ENCODE results near the gene EDARADD.
A peak's percentile ranks its signal among the peaks of the same experiment; 100 is the strongest.

The EDARADD gene

DNA sequence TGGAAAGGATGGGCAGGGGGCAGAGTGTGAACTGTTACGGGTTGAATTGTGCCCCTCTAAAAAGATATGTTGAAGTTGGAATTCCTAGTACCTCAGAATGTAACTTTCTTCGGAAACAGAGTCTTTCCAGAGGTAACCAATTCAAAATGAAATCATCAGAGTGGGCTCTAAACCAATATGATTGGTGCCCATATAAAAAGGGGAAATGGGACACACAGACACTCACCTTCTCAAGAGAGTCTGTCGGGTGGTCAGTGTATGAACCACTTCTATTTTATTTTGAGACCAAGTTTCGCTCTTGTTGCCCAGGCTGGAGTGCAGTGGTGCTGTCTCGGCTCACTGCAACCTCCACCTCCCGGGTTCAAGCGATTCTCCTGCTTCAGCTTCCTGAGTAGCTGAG is 7.6 kb downstream of the EDARADD start:
- Mint-ChIP-seq H3K4me3 (no peak overlapping the region), H3K9me3 (no peaks in the 10 kb centered on the region), H3K4me1 (ENCODE audit: low read depth) (peaks cover 14% of the 10 kb centered on the region), H3K36me3 (ENCODE audit: low read depth) (no peaks in the 10 kb centered on the region), H3K27me3 (peaks cover 19% of the 10 kb centered on the region), H3K27ac (no peak overlapping the region)

GRCh38 chr1:236403905-236404696 is 10.0 kb downstream of the EDARADD start:
- Mint-ChIP-seq H3K36me3 (ENCODE audit: low read depth) (no peaks in the 10 kb centered on the region), H3K9me3 (no peaks in the 10 kb centered on the region), H3K27ac (no peak overlapping the region), H3K27me3 (peaks cover 5% of the 10 kb centered on the region), H3K4me3 (no peak overlapping the region), H3K4me1 (ENCODE audit: low read depth) (no peaks in the 10 kb centered on the region)

DNA sequence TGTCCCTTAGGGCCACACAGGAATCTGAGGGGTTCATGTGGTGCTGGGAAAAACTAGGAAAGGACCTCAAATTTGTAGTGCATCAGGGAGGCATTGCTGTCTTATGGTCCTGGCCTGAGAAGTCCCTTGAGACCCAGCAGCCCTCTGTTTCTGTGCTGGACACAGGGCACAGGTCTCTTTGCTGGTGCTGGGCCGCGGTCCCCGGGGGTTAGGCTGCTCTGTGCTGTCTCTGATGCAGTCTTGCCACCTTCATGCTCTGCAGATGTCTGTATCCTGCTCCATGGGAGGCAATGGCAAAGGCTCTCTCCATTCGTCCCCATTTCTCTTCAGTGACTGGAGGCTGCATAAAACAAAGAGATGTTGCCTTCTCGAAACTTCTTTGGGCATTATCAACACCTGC is 13.0 kb downstream of the EDARADD start:
- Mint-ChIP-seq H3K4me3 (no peak overlapping the region), H3K36me3 (ENCODE audit: low read depth) (no peaks in the 10 kb centered on the region), H3K4me1 (ENCODE audit: low read depth) (no peaks in the 10 kb centered on the region), H3K27me3 (no peaks in the 10 kb centered on the region), H3K27ac (no peak overlapping the region), H3K9me3 (no peaks in the 10 kb centered on the region)

GRCh38 chr1:236413688-236414087 is 19.6 kb downstream of the EDARADD start:
- H3K27me3 Mint-ChIP-seq = no peaks in the 10 kb centered on the region
- H3K27ac Mint-ChIP-seq = no peak overlapping the region
- H3K36me3 Mint-ChIP-seq (ENCODE audit: low read depth) = peaks cover 4% of the 10 kb centered on the region
- no peak overlapping the region for H3K4me3 Mint-ChIP-seq
- peaks cover 14% of the 10 kb centered on the region for H3K4me1 Mint-ChIP-seq (ENCODE audit: low read depth)
- no peaks in the 10 kb centered on the region for H3K9me3 Mint-ChIP-seq

DNA sequence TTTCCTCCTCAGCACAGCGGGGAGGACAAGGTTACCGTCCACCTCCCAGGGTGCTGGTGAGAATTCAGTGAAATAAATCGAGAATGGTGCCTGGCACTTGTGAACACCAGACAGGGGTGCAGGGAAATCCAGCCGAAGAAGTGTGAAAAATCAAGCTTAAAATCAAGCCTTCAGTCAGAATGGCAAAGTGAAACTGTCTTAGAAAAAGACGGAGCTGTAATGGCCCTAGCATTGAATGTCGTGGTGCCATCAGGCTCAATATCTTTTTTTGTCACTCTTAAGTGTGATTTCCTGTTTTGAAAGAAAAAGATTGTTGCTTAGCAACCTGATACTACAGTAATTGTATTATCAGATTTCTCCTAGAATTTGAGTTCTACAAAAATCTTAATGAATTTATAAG is 22.1 kb downstream of the EDARADD start:
- no peaks in the 10 kb centered on the region for H3K9me3 Mint-ChIP-seq
- peaks cover 4% of the 10 kb centered on the region for H3K36me3 Mint-ChIP-seq (ENCODE audit: low read depth)
- peak overlapping the region; percentile 51 for H3K4me3 Mint-ChIP-seq
- no peaks in the 10 kb centered on the region for H3K27me3 Mint-ChIP-seq
- peak overlapping the region; percentile 78 for H3K27ac Mint-ChIP-seq
- H3K4me1 Mint-ChIP-seq (ENCODE audit: low read depth) = peaks cover 21% of the 10 kb centered on the region

- H3K4me3 Mint-ChIP-seq = no peak overlapping the region
- peaks cover 22% of the 10 kb centered on the region for H3K4me1 Mint-ChIP-seq (ENCODE audit: low read depth)
- no peaks in the 10 kb centered on the region for H3K9me3 Mint-ChIP-seq
- peaks cover 4% of the 10 kb centered on the region for H3K36me3 Mint-ChIP-seq (ENCODE audit: low read depth)
- H3K27ac Mint-ChIP-seq = no peak overlapping the region
- no peaks in the 10 kb centered on the region for H3K27me3 Mint-ChIP-seq
Measured at GRCh38 chr1:236417336-236417735, 23.2 kb downstream of the EDARADD start.

- H3K4me3 Mint-ChIP-seq = no peak overlapping the region
- no peak overlapping the region for H3K27ac Mint-ChIP-seq
- peaks cover 24% of the 10 kb centered on the region for H3K4me1 Mint-ChIP-seq (ENCODE audit: low read depth)
- peaks cover 4% of the 10 kb centered on the region for H3K36me3 Mint-ChIP-seq (ENCODE audit: low read depth)
- H3K27me3 Mint-ChIP-seq = no peaks in the 10 kb centered on the region
- H3K9me3 Mint-ChIP-seq = no peaks in the 10 kb centered on the region
Measured at GRCh38 chr1:236419502-236419901, 25.4 kb downstream of the EDARADD start.

DNA sequence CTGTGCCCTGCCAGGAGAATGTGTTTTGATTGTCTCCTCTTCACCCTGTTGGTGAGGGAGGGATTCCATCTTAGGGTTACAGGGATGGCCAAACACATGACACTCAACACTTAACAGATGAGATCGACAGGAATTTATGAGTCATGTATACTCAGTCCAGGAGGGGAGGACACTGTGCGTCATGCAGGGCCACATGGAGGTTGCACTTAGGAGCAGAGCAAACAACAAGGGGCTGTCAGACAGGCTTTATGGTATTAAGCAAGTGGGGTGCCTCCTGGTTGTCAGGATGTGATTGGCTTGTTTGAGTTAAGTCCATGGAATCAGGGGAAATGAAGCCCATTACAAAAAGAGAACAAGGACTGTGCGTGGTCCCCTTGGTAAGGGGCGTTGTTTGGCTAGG is 26.9 kb downstream of the EDARADD start:
- Mint-ChIP-seq H3K27me3 (no peaks in the 10 kb centered on the region), H3K4me1 (ENCODE audit: low read depth) (peaks cover 28% of the 10 kb centered on the region), H3K36me3 (ENCODE audit: low read depth) (no peaks in the 10 kb centered on the region), H3K9me3 (no peaks in the 10 kb centered on the region), H3K4me3 (no peak overlapping the region), H3K27ac (no peak overlapping the region)

GRCh38 chr1:236421850-236422516 is 27.9 kb downstream of the EDARADD start:
- peaks cover 21% of the 10 kb centered on the region for H3K4me1 Mint-ChIP-seq (ENCODE audit: low read depth)

DNA sequence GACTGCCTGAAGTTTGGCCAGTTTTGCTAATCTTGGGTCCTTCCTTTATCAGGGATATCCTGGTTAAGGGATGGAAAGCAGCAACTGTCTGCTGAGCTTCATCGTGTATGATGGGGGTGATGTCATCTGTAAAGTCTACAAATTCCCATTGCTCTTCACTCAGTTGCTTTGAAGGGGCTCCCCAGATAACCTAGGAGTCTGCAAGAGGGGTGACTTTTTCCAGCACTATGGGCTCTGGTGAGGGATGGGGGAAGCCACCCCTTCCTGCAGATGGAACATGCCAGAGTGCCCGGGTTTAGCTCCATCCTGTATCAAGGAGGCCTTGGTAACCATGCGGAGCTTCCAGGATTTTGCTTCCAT is 28.4 kb downstream of the EDARADD start:
- Mint-ChIP-seq H3K27me3 (no peaks in the 10 kb centered on the region), H3K4me3 (no peak overlapping the region), H3K4me1 (ENCODE audit: low read depth) (peaks cover 21% of the 10 kb centered on the region), H3K27ac (no peak overlapping the region), H3K36me3 (ENCODE audit: low read depth) (no peaks in the 10 kb centered on the region), H3K9me3 (no peaks in the 10 kb centered on the region)

More at GRCh38 chr1:236421850-236422516, 27.9 kb downstream of the EDARADD start:
- Mint-ChIP-seq H3K4me3 (no peak overlapping the region), H3K27me3 (no peaks in the 10 kb centered on the region), H3K9me3 (no peaks in the 10 kb centered on the region), H3K36me3 (ENCODE audit: low read depth) (no peaks in the 10 kb centered on the region), H3K27ac (no peak overlapping the region)

DNA sequence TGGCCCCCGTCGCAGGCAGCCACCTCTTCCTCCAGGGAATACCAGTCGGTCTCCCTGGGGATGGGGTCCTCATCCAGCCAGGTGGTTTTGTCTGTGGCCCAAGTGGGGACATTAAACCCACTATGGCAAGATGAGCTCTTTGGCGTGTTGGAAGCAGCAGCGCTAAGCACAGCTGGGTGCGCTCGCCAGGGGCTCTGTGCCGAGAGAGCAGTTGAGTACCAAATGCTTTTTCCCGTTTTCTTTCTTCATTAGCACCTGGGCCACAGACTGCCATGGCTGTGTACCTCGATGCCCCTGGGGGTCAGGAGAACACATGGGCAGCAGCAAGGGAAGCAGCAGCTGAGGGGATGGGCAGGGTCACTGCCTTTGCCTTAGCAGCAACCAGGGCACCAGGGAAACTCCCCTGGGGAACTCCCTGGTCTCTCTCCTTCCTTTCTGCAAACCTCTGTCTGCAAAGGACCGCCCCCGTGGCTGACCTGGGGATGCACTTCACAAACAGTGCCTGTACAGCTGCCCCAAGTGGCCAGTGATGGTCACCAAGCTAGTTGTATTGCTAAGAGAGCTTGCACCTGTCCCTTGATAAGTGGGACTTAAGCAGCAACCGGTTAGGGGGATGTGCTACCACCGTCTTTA is 31.1 kb downstream of the EDARADD start:
- H3K27ac Mint-ChIP-seq = no peak overlapping the region
- no peaks in the 10 kb centered on the region for H3K9me3 Mint-ChIP-seq
- H3K4me1 Mint-ChIP-seq (ENCODE audit: low read depth) = peaks cover 21% of the 10 kb centered on the region
- H3K4me3 Mint-ChIP-seq = no peak overlapping the region
- peaks cover 5% of the 10 kb centered on the region for H3K36me3 Mint-ChIP-seq (ENCODE audit: low read depth)
- no peaks in the 10 kb centered on the region for H3K27me3 Mint-ChIP-seq

GRCh38 chr1:236426215-236426614 is 32.1 kb downstream of the EDARADD start:
- H3K4me3 Mint-ChIP-seq = no peak overlapping the region

GRCh38 chr1:236429715-236430274 is 35.7 kb downstream of the EDARADD start:
- H3K4me3 Mint-ChIP-seq = no peak overlapping the region
- no peaks in the 10 kb centered on the region for H3K27me3 Mint-ChIP-seq
- H3K36me3 Mint-ChIP-seq (ENCODE audit: low read depth) = peaks cover 5% of the 10 kb centered on the region
- H3K9me3 Mint-ChIP-seq = no peaks in the 10 kb centered on the region
- H3K4me1 Mint-ChIP-seq (ENCODE audit: low read depth) = peaks cover 8% of the 10 kb centered on the region
- H3K27ac Mint-ChIP-seq = no peak overlapping the region

More at GRCh38 chr1:236426215-236426614, 32.1 kb downstream of the EDARADD start:
- peaks cover 5% of the 10 kb centered on the region for H3K36me3 Mint-ChIP-seq (ENCODE audit: low read depth)
- no peaks in the 10 kb centered on the region for H3K9me3 Mint-ChIP-seq
- no peak overlapping the region for H3K27ac Mint-ChIP-seq
- no peaks in the 10 kb centered on the region for H3K27me3 Mint-ChIP-seq
- peaks cover 14% of the 10 kb centered on the region for H3K4me1 Mint-ChIP-seq (ENCODE audit: low read depth)

DNA sequence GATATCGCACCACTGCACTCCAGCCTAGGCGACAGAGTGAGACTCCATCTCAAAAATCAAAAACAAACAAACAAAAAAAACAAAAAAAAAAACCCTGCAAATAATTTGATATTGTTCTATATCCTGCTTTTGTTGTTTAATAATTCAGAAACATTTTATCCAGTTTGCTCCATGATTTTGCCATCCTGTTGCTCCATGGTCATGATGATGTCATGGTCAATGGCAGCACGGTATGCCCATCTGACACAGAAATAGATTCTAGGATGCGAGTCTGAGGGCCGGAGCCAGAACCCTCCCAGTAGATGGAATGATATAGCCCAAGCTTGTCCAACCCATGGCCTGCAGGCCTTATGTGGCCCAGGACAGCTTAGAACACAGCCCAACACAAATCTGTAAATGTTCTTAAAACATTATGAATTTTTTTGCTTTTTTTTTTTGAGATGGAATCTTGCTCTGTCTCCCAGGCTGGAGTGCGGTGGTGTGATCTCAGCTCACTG is 39.8 kb downstream of the EDARADD start:
- no peak overlapping the region for H3K4me3 Mint-ChIP-seq
- H3K27me3 Mint-ChIP-seq = peaks cover 5% of the 10 kb centered on the region
- H3K36me3 Mint-ChIP-seq (ENCODE audit: low read depth) = peaks cover 14% of the 10 kb centered on the region
- H3K27ac Mint-ChIP-seq = no peak overlapping the region
- no peaks in the 10 kb centered on the region for H3K4me1 Mint-ChIP-seq (ENCODE audit: low read depth)
- H3K9me3 Mint-ChIP-seq = no peaks in the 10 kb centered on the region

DNA sequence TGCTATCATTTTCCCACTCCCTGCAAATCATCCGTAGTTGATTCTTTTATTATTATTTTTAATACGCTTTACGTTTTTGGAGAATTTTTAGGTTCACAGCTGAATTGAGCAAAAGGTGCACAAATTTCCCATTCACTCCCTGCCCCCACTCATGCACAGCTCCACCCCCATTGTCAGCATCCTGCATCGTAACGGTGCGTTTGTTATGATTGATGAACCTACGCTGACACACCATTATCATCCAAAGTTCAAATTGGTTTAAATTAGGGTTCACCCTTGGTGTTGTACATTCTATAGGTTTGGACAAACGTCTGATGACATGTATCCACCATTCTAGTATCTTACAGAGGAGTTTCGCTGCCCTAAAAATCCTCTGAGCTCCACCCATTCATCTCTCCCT is 44.5 kb downstream of the EDARADD start:
- Mint-ChIP-seq H3K9me3 (no peaks in the 10 kb centered on the region), H3K27ac (no peak overlapping the region), H3K4me3 (no peak overlapping the region), H3K27me3 (peaks cover 5% of the 10 kb centered on the region), H3K4me1 (ENCODE audit: low read depth) (no peaks in the 10 kb centered on the region), H3K36me3 (ENCODE audit: low read depth) (peaks cover 12% of the 10 kb centered on the region)

Data from stimulated activated naive CD8-positive, alpha-beta T cell treated with anti-CD3 and anti-CD28 coated beads, Interleukin-15, Interleukin-2, amounts not matched to agents 100 ng/mL and 50 ng/mL, for 24 hours (primary cell).